ENCODE results near the gene CYP4X1.
"Not testable (repeated sequence)": the region's sequence is repeated elsewhere in the genome, so short reads cannot be mapped to it uniquely, and the experiment has no call there.

CYP4X1 gene

GRCh38 chr1:47089356-47089755 is 65.9 kb downstream of the CYP4X1 start:
- DNase-seq, result not testable (repeated sequence)

- DNase-seq, result not testable (repeated sequence)
Measured at GRCh38 chr1:47091476-47091875, 68.0 kb downstream of the CYP4X1 start.
